Measurements from ENCODE around the gene CCDC197.

CCDC197 gene

DNA sequence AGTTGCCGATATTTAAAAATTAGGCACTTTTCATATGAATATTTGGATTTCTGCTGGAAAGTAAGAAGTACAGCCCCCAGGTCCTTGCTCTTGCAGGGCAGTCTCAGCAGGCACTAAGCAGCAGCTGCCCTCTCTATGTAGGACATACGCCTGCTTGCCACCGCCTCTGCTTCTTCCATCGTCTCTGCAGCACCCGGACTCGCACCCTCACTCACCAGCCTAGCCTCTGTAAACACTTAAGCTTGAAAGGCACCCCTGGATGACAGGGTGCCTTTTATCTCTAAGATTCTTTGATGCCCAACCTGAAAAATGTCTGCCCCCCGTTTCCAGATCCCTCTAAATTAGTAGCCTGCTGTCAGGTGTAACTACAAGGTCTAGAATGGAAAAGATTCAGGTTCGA, 48.0 kb downstream of the CCDC197 start:
- DNase-seq, result no peak

DNA sequence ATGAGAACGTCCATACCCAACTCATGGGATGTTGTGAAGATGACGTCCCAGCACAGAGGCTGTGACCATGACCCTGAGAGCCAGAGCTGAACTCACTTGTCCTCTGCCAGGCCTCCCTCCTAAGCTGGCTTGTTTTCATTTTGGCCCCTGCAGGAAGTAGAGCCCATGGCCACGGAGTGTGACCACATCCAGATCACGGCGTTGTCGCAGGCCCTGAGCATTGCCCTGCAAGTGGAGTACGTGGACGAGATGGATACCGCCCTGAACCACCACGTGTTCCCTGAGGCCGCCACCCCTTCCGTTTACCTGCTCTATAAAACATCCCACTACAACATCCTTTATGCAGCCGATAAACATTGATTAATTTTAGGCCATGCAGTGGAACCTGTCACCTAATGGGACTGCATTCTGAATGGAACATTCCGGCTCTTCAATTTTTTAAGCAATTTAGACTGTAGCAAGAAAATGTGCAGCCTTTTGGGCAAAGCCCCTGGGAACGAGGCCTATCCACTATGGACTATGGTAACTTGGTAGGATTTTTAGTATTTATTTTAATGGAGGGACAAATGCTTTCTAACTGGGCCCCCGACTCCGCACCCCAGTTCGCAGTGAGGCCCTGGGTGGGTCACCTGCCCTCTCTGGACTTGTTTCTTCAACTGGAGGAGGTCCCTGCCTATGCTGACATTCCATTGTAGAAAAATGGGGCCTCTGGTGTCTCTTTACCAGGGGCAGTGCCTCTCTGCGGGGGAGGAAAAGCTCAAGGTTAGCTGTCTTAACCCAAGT, 48.7 kb downstream of the CCDC197 start:
- no peak for DNase-seq

DNA sequence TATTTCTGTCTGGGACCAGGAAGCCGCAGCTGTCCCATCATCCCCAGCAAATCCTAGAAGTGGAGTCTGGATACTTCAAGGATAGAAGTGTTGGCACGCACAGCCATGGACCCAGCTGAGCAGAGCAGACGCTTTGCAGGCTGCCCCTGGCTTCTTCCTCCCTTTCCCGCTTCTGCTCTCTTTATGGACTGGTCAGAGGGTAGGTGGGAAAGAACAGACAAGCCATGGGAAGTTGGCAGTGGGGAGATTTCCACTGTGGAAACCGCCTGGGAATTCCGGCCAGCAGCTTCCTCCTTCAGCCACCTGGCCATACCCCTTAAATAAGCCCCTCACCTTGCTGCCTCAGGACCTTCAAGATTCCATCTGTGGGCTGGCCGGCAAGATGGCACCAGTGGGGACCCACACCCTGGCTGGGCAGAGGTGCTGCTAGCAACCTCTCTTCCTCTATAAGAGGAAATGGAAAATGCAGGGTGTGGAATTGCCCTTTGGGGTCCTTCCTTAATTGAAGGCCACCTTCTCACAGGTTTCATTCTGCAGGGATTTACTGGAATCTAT, 49.7 kb downstream of the CCDC197 start:
- DNase-seq, result no peak

DNA sequence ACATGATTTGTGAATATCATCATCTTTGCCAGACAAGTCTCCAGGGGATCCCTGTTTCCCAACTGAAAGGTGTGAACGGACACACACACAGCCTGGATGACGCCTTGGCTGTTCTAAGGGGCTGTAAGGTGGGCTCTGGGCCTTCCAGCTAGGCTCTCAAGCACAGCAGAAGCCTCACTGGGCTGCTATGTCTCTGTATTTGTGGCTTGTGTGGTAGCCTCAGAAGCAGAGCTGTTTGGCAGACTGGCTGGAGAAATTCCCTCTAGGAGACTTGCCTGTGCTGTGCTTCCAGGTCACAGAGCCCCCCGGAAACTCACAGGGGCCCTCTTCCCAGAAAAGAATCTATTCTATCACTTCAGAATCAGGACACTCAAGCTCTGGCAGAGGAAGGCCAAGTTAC, 50.5 kb downstream of the CCDC197 start:
- no peak for DNase-seq

DNA sequence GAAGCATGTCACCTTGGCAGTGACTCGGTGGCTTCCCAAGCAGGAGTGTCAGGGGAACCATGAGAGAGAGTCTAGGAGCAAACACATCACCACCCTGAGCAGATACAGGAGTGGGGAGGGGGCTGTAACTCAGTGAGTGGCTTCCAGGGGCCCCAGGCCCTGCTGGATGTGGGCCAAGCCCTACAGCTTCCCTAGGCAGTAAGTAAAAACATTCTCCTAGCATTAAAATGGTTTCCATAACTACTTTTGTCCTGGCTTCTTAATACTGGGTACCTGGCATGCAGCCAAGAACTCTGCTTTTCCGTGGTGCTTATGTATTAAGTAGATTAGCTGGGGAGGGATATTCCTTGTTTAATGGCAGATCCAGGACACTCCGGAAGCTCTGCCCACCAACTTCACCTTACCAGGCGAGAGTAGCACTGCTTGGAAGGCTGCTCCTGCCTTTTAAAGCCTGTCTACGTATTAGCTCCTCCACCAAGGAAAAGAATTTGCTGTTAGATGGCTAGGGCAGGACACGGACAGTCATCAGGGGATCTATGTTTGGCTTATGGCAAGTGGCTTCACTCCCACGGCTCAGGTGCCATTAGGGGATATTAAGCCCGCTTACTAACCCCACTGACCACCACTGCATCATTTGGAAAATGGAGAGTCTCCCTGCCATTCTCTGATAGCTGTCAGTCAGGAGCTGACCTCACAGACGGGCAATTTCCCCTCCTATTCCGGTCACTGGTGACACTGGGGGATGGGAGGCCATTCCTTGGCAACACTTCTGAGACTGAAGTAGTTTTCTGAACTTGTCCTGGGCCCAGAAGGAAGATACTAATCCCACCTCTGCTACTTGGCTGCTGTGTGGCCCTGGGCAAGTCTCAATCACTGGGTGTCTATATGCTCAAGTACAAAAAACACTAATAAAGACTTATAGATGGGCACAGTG, 51.9 kb downstream of the CCDC197 start:
- peak; percentile 37 to 71 for DNase-seq

DNA sequence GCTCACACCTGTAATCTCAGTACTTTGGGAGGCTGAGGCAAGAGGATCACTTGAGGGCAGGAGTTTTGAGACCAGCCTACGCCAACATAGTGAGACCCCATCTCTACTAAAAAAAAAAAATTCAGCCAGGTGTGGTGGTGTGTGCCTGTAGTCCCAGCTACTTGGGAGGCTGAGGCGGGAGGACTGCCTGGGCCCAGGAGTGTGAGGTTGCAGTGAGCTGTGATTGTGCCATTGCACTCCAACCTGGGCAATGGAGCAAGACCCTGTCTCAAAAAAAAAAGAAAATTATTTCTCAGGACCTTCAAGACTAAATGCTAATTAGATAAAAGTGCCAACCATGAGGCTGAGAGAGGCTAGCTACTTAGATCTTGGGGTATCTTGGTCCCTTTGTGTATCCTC, 52.5 kb downstream of the CCDC197 start:
- DNase-seq, result no peak

DNA sequence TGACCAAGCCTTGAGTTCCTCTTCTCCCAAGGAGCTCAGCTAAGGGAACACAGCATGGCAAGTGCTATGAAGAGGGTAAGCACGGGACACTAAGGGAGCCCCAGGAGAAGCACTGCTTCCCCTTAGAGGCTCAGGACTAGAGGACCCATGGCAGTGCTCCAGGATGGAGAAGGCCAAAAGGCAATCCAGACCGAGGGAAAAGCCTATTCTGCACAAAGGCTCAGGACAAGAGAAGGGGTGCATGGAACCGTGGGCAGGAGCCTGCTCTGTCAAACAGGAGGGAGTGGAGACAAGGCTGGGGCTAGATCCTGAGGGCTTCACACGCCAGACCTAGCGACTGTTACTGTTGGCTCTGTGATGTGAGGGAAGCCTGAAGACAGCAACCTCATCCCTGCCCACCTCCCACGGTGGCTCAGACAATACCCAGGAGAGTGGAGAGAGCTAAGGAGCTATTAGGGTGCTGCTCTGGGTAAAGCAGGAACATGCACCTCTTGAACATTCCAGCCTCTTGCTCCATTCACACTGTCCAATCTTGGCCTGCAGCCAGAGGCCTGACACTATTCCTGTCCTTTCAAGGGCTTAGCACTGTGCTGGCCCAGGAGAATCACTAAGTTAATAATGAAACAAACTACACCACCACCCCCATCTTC, 53.3 kb downstream of the CCDC197 start:
- DNase-seq, result no peak

DNA sequence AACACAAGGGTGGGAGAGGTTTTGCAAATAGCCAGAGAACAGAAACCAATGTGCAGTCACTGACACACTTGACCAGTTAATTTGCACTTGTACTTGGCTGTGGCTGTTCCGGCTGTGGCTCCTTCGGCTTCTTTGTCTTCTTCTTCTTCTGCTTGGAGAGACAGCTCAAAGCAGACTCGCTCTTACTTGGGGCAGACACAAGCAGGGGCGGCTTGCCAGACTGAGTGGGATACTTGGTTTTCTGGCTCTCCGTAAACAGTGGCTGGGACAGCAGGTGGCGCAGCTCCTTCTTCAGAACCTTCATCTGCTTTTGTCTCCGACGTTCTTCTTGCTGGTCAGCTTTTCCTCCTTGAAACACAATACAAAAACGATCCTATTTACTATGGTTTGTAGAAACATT, 54.0 kb downstream of the CCDC197 start:
- DNase-seq, result no peak

DNA sequence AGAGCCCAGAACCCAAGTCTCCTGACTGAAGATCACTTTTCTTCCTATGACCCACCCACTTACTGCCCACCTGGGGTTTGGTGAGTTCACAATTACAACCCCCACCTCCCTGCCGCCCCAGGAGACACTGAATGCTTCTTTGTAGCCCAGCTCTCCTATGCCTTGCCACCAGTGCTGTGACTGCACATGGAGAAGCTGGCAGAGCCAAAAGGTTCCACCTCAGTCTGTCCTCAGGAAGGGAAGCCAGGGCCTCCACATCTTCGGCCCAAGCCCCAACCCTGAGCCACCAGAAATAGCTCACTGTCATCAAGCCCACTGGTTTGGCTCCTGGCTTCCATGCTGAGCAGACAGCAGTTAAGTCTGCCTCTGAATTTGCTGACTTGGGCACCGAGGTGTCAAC, 54.7 kb downstream of the CCDC197 start:
- DNase-seq, result no peak

DNA sequence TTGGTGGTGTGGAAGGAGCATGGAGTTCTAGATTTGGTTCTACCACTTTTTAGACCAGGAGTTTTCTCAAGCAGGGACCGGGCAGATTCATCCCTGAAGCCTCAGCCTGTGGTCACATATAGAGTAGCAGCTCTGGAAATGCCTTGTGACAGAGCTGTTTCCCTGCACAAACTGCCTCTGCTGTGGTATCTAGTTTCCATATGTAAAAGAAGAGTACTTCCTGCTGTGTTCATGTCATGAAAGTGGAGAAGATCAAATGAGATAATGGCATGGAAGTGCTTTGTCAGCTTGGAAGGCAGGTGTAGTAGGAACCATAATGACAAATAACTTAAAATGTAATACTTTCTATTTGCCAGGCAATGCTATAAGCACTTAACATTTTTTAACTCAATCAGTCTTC, 55.1 kb downstream of the CCDC197 start:
- no peak for DNase-seq

DNA sequence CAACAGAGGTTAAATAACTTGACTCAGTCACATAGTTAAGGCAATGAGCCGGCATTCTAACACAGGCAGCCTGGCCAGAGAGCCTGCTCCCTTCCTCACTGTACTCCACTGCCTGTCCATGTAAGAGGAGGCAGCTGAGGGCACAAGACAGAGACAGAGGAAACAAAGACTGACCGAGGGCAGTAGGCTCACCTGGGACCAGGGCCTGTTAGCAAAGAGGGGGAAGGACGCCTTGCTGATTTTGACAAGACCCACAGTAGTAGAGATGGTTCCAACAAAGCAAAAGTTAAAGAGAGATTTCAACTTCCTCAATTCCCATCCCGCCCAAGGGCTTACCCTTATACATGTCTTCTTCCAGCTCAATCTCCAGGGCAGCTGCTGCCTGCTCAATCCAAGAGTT, 55.6 kb downstream of the CCDC197 start:
- DNase-seq, result no peak

DNA sequence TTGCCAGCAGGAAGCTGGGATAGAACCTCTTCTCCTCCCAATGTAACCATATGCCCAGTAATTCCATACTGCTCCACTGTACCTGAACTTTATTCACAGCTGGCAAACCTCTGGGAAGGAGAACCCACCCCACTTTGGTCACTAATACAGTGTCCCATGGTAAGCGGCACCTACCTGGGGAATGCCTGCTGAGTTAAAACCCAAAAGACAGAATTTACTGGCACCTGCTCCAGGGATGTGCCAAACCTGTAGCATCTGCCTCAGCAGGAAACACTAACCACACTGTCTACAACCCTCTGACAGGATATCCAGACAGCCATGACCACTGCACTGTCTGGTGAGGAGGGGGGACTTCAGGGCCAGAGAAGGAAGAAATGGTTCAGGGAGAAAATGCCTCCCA, 57.3 kb downstream of the CCDC197 start:
- DNase-seq, result no peak

DNA sequence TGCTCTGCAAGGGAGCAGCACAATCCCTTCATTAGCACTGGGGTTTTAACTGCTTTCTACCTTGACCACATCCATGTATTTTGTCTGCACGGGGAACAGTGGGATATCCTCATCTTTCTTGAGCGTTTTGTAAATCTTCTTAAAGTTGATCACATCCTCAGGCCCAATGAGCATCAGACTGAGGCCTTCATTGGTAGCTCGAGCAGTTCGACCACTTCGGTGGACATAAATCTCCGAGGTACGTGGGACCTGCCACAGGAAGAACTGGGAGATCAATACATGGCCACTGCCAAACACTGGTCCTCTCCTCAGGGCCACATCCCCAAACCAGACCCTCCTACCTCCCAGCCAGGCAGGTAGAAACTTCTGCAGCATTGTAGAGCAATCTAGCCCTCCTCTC, 57.8 kb downstream of the CCDC197 start:
- DNase-seq, result no peak

DNA sequence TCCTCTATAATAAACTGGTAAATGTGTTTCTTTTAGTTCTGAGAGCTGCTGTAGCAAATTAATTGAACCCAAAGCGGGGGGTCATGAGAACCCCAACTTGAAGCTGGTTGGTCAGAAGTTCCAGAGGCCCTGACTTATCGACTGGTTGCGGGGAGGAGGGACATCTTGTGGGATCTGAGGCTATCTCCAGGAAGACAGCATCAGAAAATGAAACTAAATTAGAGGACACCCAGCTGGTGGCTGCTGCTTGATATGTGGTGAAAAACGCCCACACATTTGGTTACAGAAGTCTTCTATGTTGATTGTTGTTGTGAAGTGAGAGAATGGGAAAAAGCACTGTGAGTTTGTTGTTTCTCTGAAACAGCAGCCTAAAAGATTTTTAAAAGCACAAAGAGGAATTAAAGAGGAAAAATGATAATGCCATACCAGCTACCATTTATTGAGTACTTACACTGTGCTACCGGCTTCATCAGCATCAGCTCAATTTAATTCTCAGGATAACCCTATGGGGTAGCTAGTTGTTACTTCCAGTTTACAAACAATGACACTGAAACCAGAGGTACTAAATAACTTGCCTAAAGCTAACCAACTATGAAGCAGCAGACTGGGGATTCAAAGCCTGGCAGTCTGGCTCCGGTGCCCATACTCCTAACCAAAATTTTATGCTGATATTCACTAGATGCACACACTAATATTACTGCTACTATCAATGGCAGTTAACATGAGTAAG, 59.6 kb downstream of the CCDC197 start:
- DNase-seq, result no peak

DNA sequence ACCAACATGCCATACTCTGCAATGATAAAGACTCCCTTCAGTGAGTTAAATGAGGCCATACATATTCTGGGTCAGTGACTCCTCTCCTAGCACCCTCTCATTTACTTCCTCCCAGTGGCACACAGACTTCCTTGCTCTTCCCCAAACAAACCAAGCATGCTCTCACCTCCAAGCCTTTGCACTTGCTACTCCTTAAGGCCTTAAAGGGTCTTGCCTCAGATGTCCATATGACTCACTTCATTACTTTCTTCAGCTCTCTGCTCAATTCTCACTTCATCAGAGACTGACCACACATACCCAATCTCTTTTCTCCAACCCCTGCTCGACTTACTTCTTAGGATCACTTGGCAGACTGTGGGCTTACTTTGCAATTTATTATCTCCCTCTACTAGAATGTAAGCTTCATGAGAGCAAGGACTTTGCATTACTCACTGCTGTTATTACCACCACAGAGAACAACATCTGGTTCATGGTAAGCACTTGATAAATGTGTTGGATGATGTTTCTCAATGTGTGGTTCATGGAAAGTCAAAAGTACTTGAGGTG, 61.1 kb downstream of the CCDC197 start:
- no peak for DNase-seq
